ENCODE results near the gene RIN3.

RIN3 gene

DNA sequence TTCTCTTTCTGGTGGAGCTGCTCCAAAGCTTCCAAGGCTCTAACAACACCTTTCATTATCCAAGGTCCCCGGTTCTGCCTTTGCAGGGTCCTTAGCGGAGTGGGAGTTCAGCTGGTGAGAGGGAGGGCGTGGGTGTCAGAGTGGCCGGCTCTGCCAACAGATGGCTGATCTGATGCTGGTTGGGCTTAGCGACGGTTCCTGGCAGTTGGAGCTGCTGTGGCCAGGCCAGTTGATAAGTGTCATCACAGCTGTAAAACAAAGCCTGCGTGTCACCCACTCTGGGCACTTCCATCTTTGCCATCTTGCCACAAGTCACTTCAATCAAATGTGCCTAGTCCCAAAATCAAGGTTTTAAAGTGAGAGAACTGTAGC, 36.3 kb downstream of the RIN3 start:
- no peaks in the 10 kb centered on the region for H3K36me3 ChIP-seq (ENCODE audit: control insufficient read depth, insufficient read depth, low read length)
- no peak overlapping the region for H3K9ac ChIP-seq (ENCODE audit: low read depth, low read length)
- no peaks in the 10 kb centered on the region for H3K9me3 ChIP-seq (ENCODE audit: control insufficient read depth, insufficient read depth, low read length)
- no peaks in the 10 kb centered on the region for H3K4me1 ChIP-seq (ENCODE audit: control insufficient read depth, insufficient read depth, low read length)
- H3K4me3 ChIP-seq (ENCODE audit: low read depth, low read length), result no peak overlapping the region
- H3K27ac ChIP-seq (ENCODE audit: low read depth, low read length), result no peak overlapping the region
- H3K27me3 ChIP-seq (ENCODE audit: control insufficient read depth, insufficient read depth, low read length), result no peaks in the 10 kb centered on the region

DNA sequence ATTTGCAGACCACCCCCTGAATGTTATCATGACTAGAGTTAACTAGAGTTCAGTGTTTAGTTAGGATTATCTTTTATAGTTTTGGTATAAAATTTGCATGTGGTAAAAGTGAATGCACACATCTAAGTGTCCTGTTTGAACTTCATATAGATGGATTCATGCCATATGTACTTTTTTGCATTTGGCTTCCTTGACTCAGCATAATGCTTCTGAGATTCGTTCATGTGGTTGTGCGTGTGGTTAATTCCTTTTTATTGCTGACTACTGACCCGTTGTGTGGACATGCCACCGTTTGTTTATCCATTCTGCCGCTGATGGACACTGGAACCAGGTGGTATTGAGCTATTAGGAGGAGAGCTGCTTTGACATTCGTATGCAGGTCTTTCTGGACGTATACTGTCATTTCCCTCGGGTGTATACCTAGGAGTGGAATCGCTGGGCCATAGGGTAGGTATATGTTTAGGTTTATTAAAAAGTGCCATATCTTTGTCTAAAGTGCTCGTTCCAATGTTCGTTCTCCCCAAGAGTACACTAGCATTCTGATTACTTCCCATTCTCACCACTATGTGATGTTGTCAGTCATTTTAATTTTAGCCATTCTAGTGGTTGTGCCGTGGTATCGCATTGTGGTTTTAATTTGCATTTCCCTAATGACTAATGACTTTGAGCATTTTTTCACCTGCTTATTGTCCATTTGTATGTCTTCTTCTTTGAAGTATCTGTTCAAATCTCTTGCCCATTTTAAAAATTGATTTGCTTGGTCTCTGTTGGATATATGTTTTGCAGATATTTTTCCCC, 37.7 kb downstream of the RIN3 start:
- no peak overlapping the region for H3K27ac ChIP-seq (ENCODE audit: low read depth, low read length)
- no peaks in the 10 kb centered on the region for H3K4me1 ChIP-seq (ENCODE audit: control insufficient read depth, insufficient read depth, low read length)
- H3K9ac ChIP-seq (ENCODE audit: low read depth, low read length), result no peak overlapping the region
- no peaks in the 10 kb centered on the region for H3K9me3 ChIP-seq (ENCODE audit: control insufficient read depth, insufficient read depth, low read length)
- H3K36me3 ChIP-seq (ENCODE audit: control insufficient read depth, insufficient read depth, low read length), result no peaks in the 10 kb centered on the region
- H3K4me3 ChIP-seq (ENCODE audit: low read depth, low read length), result no peak overlapping the region
- H3K27me3 ChIP-seq (ENCODE audit: control insufficient read depth, insufficient read depth, low read length), result no peaks in the 10 kb centered on the region

DNA sequence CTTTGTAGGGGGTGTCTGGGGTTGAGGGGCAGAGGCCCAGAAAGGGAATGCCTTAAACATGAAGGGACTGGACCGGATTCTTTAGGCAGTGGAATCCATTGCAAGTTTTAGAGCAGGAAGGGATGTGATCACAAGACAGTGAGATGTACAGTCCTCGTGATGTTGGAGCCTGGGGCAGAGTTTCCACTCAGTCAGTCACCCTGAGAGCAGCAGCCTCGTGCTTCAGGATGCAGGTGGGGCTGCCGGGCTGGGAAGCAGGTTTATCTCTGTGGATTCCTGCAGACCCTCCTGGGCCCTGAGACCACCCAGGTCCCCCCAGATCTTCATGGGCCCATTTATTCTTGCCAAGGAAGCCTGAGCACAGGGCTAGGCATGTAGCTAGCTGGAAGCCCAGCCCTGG, 38.5 kb downstream of the RIN3 start:
- Histone ChIP-seq H3K9me3 (ENCODE audit: control insufficient read depth, insufficient read depth, low read length) (no peaks in the 10 kb centered on the region), H3K4me1 (ENCODE audit: control insufficient read depth, insufficient read depth, low read length) (no peaks in the 10 kb centered on the region), H3K36me3 (ENCODE audit: control insufficient read depth, insufficient read depth, low read length) (no peaks in the 10 kb centered on the region), H3K9ac (ENCODE audit: low read depth, low read length) (no peak overlapping the region), H3K27me3 (ENCODE audit: control insufficient read depth, insufficient read depth, low read length) (no peaks in the 10 kb centered on the region), H3K27ac (ENCODE audit: low read depth, low read length) (no peak overlapping the region), H3K4me3 (ENCODE audit: low read depth, low read length) (no peak overlapping the region)

DNA sequence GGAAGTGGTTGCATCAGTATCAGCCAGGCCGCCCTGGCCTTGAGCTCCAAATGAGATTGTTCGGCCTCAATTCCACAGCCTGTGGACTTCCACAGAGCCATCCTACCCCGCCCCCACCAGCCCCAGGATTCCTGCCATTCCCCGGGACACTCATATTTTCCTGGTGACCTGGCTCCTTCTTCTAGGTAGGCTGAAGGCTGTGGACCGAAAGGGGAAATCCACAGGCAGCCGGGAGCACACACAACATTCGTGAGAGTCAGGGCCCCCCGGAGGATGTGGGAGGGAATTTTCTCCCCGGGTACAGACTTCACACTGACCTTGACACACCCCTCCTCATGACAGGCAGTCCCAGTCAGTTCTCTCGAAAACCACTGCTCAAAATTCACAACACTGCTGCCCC, 39.9 kb downstream of the RIN3 start:
- no peak overlapping the region for H3K27ac ChIP-seq (ENCODE audit: low read depth, low read length)
- no peaks in the 10 kb centered on the region for H3K27me3 ChIP-seq (ENCODE audit: control insufficient read depth, insufficient read depth, low read length)
- no peak overlapping the region for H3K4me3 ChIP-seq (ENCODE audit: low read depth, low read length)
- H3K9me3 ChIP-seq (ENCODE audit: control insufficient read depth, insufficient read depth, low read length), result no peaks in the 10 kb centered on the region
- H3K36me3 ChIP-seq (ENCODE audit: control insufficient read depth, insufficient read depth, low read length), result no peaks in the 10 kb centered on the region
- no peak overlapping the region for H3K9ac ChIP-seq (ENCODE audit: low read depth, low read length)
- no peaks in the 10 kb centered on the region for H3K4me1 ChIP-seq (ENCODE audit: control insufficient read depth, insufficient read depth, low read length)

DNA sequence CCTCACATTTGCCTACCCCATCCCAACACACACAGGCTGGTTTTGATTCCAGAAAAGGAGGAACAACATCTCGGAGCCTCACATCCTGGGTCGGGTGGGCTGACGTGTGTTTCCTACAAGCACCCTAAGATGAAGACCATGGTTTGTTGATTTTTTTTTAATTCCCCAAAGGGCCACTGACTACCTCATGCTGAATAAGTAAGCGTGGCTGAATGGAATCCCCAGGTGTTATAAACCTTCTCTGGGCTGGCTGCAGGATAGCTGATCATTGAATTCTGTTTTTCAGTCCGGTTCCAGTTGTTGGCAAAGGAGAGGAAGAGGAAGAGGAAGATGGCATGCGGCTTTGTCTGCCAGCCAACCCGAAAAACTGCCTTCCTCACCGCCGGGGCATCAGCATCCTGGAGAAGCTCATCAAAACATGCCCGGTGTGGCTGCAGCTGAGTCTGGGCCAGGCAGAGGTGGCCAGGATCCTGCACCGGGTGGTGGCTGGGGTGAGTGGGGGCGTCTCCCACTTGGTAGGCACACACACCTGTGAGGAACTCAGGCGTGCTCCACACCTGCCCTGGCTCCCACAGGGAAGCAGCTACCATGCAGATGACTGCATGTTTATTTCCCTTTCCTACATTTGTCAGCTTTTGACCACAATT, 42.0 kb downstream of the RIN3 start:
- Histone ChIP-seq H3K36me3 (ENCODE audit: control insufficient read depth, insufficient read depth, low read length) (no peaks in the 10 kb centered on the region), H3K9ac (ENCODE audit: low read depth, low read length) (no peak overlapping the region), H3K4me1 (ENCODE audit: control insufficient read depth, insufficient read depth, low read length) (no peaks in the 10 kb centered on the region), H3K9me3 (ENCODE audit: control insufficient read depth, insufficient read depth, low read length) (no peaks in the 10 kb centered on the region), H3K27ac (ENCODE audit: low read depth, low read length) (no peak overlapping the region), H3K4me3 (ENCODE audit: low read depth, low read length) (no peak overlapping the region), H3K27me3 (ENCODE audit: control insufficient read depth, insufficient read depth, low read length) (no peaks in the 10 kb centered on the region)

DNA sequence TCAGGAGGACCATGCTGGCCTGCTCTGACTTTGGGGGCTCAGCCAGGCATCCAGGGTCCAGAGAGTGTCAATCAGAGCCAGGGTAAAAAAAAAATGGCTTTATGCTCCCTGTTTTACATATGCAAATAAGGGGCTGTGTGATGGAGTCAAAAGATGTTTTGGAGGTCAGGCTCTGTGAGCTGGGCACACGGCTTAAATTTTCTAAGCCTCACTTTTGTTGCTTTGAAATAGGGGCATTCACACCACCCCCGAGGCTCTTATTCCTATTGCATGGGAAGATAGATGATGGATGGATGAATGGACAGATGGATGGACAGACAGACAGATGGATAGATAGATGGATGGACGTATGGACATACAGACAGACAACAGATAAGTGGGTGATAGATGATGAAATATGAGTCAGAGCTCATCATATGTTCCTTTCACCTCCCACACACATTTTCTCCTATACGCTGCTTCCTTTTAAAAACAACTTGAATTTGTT, 42.7 kb downstream of the RIN3 start:
- Histone ChIP-seq H3K27ac (ENCODE audit: low read depth, low read length) (no peak overlapping the region), H3K9ac (ENCODE audit: low read depth, low read length) (no peak overlapping the region), H3K4me3 (ENCODE audit: low read depth, low read length) (no peak overlapping the region), H3K27me3 (ENCODE audit: control insufficient read depth, insufficient read depth, low read length) (no peaks in the 10 kb centered on the region), H3K36me3 (ENCODE audit: control insufficient read depth, insufficient read depth, low read length) (no peaks in the 10 kb centered on the region), H3K4me1 (ENCODE audit: control insufficient read depth, insufficient read depth, low read length) (no peaks in the 10 kb centered on the region), H3K9me3 (ENCODE audit: control insufficient read depth, insufficient read depth, low read length) (no peaks in the 10 kb centered on the region)

DNA sequence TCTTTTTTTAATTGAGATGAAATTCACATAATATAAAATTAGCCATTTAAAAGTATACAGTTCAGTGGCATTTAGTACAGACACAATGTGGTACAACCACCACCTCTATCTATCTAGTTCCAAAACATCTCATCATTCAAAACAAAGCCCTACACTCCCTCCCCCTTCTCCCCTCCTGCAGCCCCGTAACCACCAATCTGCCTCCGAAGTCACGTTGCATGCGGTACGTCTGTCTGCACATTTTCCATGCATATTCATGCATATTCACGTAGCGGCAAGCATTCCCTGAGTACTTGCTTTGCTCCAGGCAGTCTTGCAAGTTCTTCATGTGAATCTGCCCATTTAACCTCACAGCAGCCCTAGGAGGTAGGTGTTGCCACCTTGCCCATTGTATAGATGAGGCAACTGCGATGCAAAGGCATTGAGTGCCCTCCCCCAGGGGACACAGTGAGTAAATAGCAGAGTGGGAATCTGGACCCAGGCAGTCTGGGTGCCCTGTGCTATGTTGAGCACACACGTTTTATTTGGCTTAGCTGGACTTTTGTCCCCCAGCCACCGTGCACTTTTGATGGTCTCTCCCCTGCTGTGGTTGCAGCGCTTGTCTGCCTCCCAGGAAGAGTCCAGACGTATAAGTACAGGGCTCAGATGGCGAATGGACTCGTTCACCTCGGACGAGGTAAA, 43.4 kb downstream of the RIN3 start:
- Histone ChIP-seq H3K36me3 (ENCODE audit: control insufficient read depth, insufficient read depth, low read length) (no peaks in the 10 kb centered on the region), H3K9me3 (ENCODE audit: control insufficient read depth, insufficient read depth, low read length) (no peaks in the 10 kb centered on the region), H3K9ac (ENCODE audit: low read depth, low read length) (no peak overlapping the region), H3K27ac (ENCODE audit: low read depth, low read length) (no peak overlapping the region), H3K4me1 (ENCODE audit: control insufficient read depth, insufficient read depth, low read length) (no peaks in the 10 kb centered on the region), H3K27me3 (ENCODE audit: control insufficient read depth, insufficient read depth, low read length) (no peaks in the 10 kb centered on the region), H3K4me3 (ENCODE audit: low read depth, low read length) (no peak overlapping the region)

DNA sequence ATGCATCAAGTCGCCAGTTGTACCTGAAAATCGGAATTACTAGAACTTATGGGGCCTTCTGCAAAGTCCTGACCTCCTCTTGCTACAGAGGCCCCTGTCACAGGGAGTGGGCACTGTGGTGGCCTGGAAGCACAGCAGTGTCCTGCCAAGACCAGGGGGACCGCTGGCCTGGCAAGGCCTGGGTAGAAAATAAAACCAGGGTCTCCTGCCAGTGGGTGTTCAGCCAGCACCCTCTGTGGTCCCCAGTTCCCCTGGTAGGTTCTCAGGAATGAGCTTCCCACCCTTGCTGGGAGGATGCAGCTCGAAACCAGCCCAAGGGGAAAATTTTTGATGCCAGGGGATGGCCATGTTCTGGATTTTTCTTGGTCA, 43.9 kb downstream of the RIN3 start:
- H3K27me3 ChIP-seq (ENCODE audit: control insufficient read depth, insufficient read depth, low read length), result no peaks in the 10 kb centered on the region
- no peaks in the 10 kb centered on the region for H3K4me1 ChIP-seq (ENCODE audit: control insufficient read depth, insufficient read depth, low read length)

DNA sequence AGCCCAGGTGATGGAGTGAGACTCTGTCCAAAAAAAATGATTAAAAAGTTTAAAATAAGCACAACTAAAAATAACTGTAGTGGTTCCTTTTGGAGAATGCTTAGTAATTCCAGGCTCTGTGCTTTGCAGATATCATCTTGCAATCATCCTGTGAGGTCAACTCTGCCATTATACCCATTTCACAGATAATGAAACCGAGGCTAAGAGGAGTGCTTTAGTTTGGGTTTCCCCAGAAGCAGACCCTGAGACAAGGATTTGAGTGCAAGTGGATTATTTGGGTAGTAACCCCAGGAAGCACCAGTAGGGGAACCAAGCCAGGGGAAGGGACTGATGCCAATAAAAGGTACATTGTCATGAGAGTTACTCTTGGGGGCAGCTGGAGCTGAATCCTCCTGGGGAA, 44.7 kb downstream of the RIN3 start:
- no peaks in the 10 kb centered on the region for H3K27me3 ChIP-seq (ENCODE audit: control insufficient read depth, insufficient read depth, low read length)
- no peaks in the 10 kb centered on the region for H3K9me3 ChIP-seq (ENCODE audit: control insufficient read depth, insufficient read depth, low read length)

More for the DNA sequence above, 43.9 kb downstream of the RIN3 start:
- Histone ChIP-seq H3K36me3 (ENCODE audit: control insufficient read depth, insufficient read depth, low read length) (no peaks in the 10 kb centered on the region), H3K27ac (ENCODE audit: low read depth, low read length) (no peak overlapping the region), H3K9me3 (ENCODE audit: control insufficient read depth, insufficient read depth, low read length) (no peaks in the 10 kb centered on the region), H3K4me3 (ENCODE audit: low read depth, low read length) (no peak overlapping the region), H3K9ac (ENCODE audit: low read depth, low read length) (no peak overlapping the region)

DNA sequence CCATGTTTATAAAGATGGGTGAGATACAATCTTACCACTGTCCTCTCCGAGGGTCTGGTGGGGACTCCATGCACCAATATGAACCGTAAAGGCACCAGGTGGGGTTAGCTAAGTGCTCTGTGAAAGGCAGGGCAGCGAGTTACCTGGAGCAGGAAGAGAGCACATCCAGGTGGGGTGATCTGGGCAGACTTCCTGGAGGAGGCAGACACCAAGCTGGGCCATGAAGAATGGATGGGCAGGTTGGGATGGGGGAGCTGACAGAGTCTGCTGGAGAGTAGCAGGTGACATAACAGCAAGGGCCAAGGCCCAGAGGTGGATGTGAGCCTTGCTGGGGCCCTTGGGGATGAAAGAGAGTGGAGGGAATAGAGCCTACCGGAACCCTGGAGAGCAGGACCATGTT, 45.9 kb downstream of the RIN3 start:
- Histone ChIP-seq H3K9ac (ENCODE audit: low read depth, low read length) (no peak overlapping the region), H3K36me3 (ENCODE audit: control insufficient read depth, insufficient read depth, low read length) (no peaks in the 10 kb centered on the region), H3K4me1 (ENCODE audit: control insufficient read depth, insufficient read depth, low read length) (no peaks in the 10 kb centered on the region), H3K4me3 (ENCODE audit: low read depth, low read length) (no peak overlapping the region), H3K27me3 (ENCODE audit: control insufficient read depth, insufficient read depth, low read length) (no peaks in the 10 kb centered on the region), H3K27ac (ENCODE audit: low read depth, low read length) (no peak overlapping the region), H3K9me3 (ENCODE audit: control insufficient read depth, insufficient read depth, low read length) (no peaks in the 10 kb centered on the region)

More for the DNA sequence above, 44.7 kb downstream of the RIN3 start:
- Histone ChIP-seq H3K36me3 (ENCODE audit: control insufficient read depth, insufficient read depth, low read length) (no peaks in the 10 kb centered on the region), H3K4me1 (ENCODE audit: control insufficient read depth, insufficient read depth, low read length) (no peaks in the 10 kb centered on the region), H3K27ac (ENCODE audit: low read depth, low read length) (no peak overlapping the region), H3K9ac (ENCODE audit: low read depth, low read length) (no peak overlapping the region), H3K4me3 (ENCODE audit: low read depth, low read length) (no peak overlapping the region)
